ENCODE measurements around the gene MYO18B.

Gene MYO18B

DNA sequence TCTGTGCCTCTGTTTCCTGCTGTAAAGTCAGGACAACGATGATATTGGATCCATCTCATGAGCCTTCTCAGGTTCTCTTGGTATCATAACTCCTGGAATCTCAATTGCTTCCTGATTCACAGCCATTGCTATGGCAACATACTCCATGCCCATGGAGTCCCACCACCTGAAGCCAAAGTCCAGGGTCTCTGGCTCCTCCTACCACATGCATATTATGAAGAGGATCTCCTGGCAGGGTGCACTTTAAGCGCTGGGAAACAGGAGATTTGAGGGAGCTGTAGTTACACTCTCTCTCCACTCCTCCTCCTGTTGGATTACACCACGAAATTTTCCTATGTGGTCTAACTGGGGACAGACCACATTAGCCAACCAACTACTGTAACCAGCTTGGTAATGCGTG is 296.4 kb downstream of the MYO18B start:
- Histone ChIP-seq H3K9me3 (replicated peaks; ENCODE audit: insufficient read depth, low read length) (0 out of 2 replicates have a peak, but pooled peaks cover 3% of the 10 kb centered on the region), H3F3A (ENCODE audit: insufficient read depth, low read length) (no peaks in the 10 kb centered on the region), H3K79me2 (ENCODE audit: low read length) (no peaks in the 10 kb centered on the region), H3K4me2 (ENCODE audit: low read depth, low read length) (no peak overlapping the region), H3K9me2 (replicated peaks; ENCODE audit: insufficient read depth, low read length) (no peaks in the 10 kb centered on the region), H3K27me3 (replicated peaks; ENCODE audit: insufficient read depth, low read length) (peaks cover 32% of the 10 kb centered on the region; the same call in 1 of the 2 replicates), H2AFZ (ENCODE audit: low read length) (no peak overlapping the region), H3K9ac (ENCODE audit: low read length) (no peak overlapping the region), H3K27ac (ENCODE audit: low read length) (no peak overlapping the region), H3K4me1 (ENCODE audit: low read length) (no peaks in the 10 kb centered on the region), H3K4me3 (ENCODE audit: low read length) (no peak overlapping the region), H3K36me3 (replicated peaks; ENCODE audit: insufficient read depth, low read length) (no peaks in the 10 kb centered on the region), H4K20me1 (ENCODE audit: insufficient read depth, low read length) (no peaks in the 10 kb centered on the region)
- DNase-seq, result no peak
- no peak for TF ChIP-seq EZH2 (optimal IDR thresholded peaks at IDR 0.05; ENCODE audit: low read depth, low read length)
- no peak for TF ChIP-seq CTCF (IDR thresholded peaks at IDR 0.05; ENCODE audit: low read length)
- TF ChIP-seq EZH2phosphoT487 (IDR thresholded peaks at IDR 0.05; ENCODE audit: low read length), result no peak

DNA sequence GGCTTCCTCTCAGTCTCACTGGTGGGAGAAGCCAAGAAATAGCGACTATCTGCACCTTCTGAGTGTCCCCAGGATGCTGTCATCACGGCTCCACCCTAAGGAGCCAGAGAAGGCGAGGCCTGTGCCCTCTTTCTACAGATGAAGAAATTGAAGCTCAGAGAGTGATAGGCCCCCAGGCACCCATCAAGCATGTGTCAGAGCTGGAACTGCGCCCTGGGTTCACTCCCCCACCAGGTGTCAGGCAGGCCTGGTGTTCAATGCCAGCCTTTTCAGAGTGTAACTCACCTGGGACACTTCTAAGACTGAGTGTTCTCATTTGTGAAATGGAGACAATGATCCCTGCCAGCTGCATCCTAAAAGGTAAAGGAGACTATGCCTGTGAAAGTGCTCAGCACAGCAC is 299.9 kb downstream of the MYO18B start:
- H3K4me1 ChIP-seq (ENCODE audit: low read length), result no peaks in the 10 kb centered on the region
- H2AFZ ChIP-seq (ENCODE audit: low read length), result no peak overlapping the region
- H3K4me2 ChIP-seq (ENCODE audit: low read depth, low read length), result no peak overlapping the region
- no peaks in the 10 kb centered on the region for H4K20me1 ChIP-seq (ENCODE audit: insufficient read depth, low read length)
- H3K27ac ChIP-seq (ENCODE audit: low read length), result no peak overlapping the region
- no peak for DNase-seq
- no peaks in the 10 kb centered on the region for H3K79me2 ChIP-seq (ENCODE audit: low read length)
- H3K9me3 ChIP-seq (replicated peaks; ENCODE audit: insufficient read depth, low read length), result no peaks in the 10 kb centered on the region
- H3K9ac ChIP-seq (ENCODE audit: low read length), result no peak overlapping the region
- no peaks in the 10 kb centered on the region for H3K9me2 ChIP-seq (replicated peaks; ENCODE audit: insufficient read depth, low read length)
- TF ChIP-seq EZH2 (optimal IDR thresholded peaks at IDR 0.05; ENCODE audit: low read depth, low read length), result no peak
- no peak for TF ChIP-seq EZH2phosphoT487 (IDR thresholded peaks at IDR 0.05; ENCODE audit: low read length)
- H3K36me3 ChIP-seq (replicated peaks; ENCODE audit: insufficient read depth, low read length), result no peaks in the 10 kb centered on the region
- no peaks in the 10 kb centered on the region for H3F3A ChIP-seq (ENCODE audit: insufficient read depth, low read length)
- peaks cover 39% of the 10 kb centered on the region for H3K27me3 ChIP-seq (replicated peaks; ENCODE audit: insufficient read depth, low read length)
- no peak overlapping the region for H3K4me3 ChIP-seq (ENCODE audit: low read length)

DNA sequence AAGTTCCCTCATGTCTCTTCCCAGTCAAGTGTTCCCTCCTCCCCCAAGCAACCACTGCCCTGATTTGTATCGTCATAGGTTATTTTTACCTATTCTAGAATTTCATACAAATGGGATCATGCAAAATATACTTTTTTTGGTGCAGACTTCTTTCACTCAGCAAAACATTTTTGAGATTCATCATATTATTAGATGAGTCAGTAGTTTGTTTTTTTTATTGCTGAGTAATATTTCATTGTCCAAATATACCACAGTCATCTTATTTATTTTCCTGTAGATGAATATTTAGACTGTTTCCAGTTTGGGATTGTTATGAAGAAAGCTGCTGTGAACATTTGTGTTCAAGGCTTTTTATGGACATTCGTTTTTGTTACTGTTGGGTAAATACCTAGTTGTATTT is 301.0 kb downstream of the MYO18B start:
- no peak overlapping the region for H3K4me2 ChIP-seq (ENCODE audit: low read depth, low read length)
- no peak overlapping the region for H3K27ac ChIP-seq (ENCODE audit: low read length)
- no peaks in the 10 kb centered on the region for H3K4me1 ChIP-seq (ENCODE audit: low read length)
- H2AFZ ChIP-seq (ENCODE audit: low read length), result no peak overlapping the region
- H4K20me1 ChIP-seq (ENCODE audit: insufficient read depth, low read length), result no peaks in the 10 kb centered on the region
- H3K9ac ChIP-seq (ENCODE audit: low read length), result no peak overlapping the region
- H3K9me2 ChIP-seq (replicated peaks; ENCODE audit: insufficient read depth, low read length), result no peaks in the 10 kb centered on the region
- no peaks in the 10 kb centered on the region for H3F3A ChIP-seq (ENCODE audit: insufficient read depth, low read length)
- no peaks in the 10 kb centered on the region for H3K79me2 ChIP-seq (ENCODE audit: low read length)
- no peaks in the 10 kb centered on the region for H3K36me3 ChIP-seq (replicated peaks; ENCODE audit: insufficient read depth, low read length)
- TF ChIP-seq CTCF (IDR thresholded peaks at IDR 0.05; ENCODE audit: low read length) (no peak), EZH2phosphoT487 (IDR thresholded peaks at IDR 0.05; ENCODE audit: low read length) (no peak)
- DNase-seq, result no peak
- peaks cover 42% of the 10 kb centered on the region for H3K27me3 ChIP-seq (replicated peaks; ENCODE audit: insufficient read depth, low read length)
- no peaks in the 10 kb centered on the region for H3K9me3 ChIP-seq (replicated peaks; ENCODE audit: insufficient read depth, low read length)
- H3K4me3 ChIP-seq (ENCODE audit: low read length), result no peak overlapping the region

DNA sequence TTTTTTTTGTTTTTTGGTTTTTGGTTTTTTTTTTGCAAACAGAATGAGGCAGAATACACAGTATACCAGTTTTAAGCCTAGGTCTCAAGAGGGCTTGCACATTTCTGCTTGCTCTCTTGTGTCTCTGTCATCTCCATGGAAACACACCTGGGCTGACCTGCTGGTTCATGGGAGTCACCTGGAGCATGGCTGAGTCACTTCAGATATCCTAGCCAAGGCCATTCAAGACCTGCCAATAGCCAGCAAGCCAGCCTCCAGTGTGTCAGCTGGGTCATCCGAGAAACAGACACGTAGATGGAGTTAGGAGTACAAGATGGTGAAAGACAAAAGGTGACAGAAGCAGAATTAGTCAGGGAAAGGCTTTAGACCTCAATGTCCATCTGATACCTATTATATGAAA is 303.1 kb downstream of the MYO18B start:
- H3K4me1 ChIP-seq (ENCODE audit: low read length), result no peaks in the 10 kb centered on the region
- TF ChIP-seq EZH2phosphoT487 (IDR thresholded peaks at IDR 0.05; ENCODE audit: low read length) (no peak), EZH2 (optimal IDR thresholded peaks at IDR 0.05; ENCODE audit: low read depth, low read length) (no peak), CTCF (IDR thresholded peaks at IDR 0.05; ENCODE audit: low read length) (no peak)
- no peaks in the 10 kb centered on the region for H3F3A ChIP-seq (ENCODE audit: insufficient read depth, low read length)
- H3K27ac ChIP-seq (ENCODE audit: low read length), result no peak overlapping the region
- H3K27me3 ChIP-seq (replicated peaks; ENCODE audit: insufficient read depth, low read length), result peaks cover 54% of the 10 kb centered on the region
- H2AFZ ChIP-seq (ENCODE audit: low read length), result no peak overlapping the region
- H3K4me2 ChIP-seq (ENCODE audit: low read depth, low read length), result no peak overlapping the region
- no peak overlapping the region for H3K9ac ChIP-seq (ENCODE audit: low read length)
- H3K9me3 ChIP-seq (replicated peaks; ENCODE audit: insufficient read depth, low read length), result no peaks in the 10 kb centered on the region
- H3K4me3 ChIP-seq (ENCODE audit: low read length), result no peak overlapping the region
- H3K79me2 ChIP-seq (ENCODE audit: low read length), result no peaks in the 10 kb centered on the region
- DNase-seq, result no peak
- no peaks in the 10 kb centered on the region for H4K20me1 ChIP-seq (ENCODE audit: insufficient read depth, low read length)
- H3K9me2 ChIP-seq (replicated peaks; ENCODE audit: insufficient read depth, low read length), result no peaks in the 10 kb centered on the region
- H3K36me3 ChIP-seq (replicated peaks; ENCODE audit: insufficient read depth, low read length), result no peaks in the 10 kb centered on the region
